Coronary artery (tissue), 2 donors: ENCODE measurements around the gene CPA2.
"Not testable (repeated sequence)": the region's sequence is repeated elsewhere in the genome, so short reads cannot be mapped to it uniquely, and the experiment has no call there.

ENCODE experiments used
- DNase-seq: peaks from one replicate; pipeline ENCODE4 v3.0.0-alpha.2; 2017; ENCODE audit warnings: low spot score
- H3K27ac ChIP-seq, 2 donors: fragments of 200-600 bp; sonication (generic); one replicate each; pipeline ENCODE4 v1.5.1; 2016 to 2019
- H3K4me3 ChIP-seq: fragments of 200-600 bp; sonication (generic); 2 replicates; pipeline ENCODE4 v1.5.1; 2016; ENCODE audit warnings: mild to moderate bottlenecking, moderate library complexity
- TF ChIP-seq, protein P1 (sequence below): fragments of 200-600 bp; sonication (generic); IDR thresholded peaks from one replicate; pipeline ENCODE4 v1.5.1; 2019; ENCODE audit warnings: antibody characterized with exemption

The CPA2 gene

DNA sequence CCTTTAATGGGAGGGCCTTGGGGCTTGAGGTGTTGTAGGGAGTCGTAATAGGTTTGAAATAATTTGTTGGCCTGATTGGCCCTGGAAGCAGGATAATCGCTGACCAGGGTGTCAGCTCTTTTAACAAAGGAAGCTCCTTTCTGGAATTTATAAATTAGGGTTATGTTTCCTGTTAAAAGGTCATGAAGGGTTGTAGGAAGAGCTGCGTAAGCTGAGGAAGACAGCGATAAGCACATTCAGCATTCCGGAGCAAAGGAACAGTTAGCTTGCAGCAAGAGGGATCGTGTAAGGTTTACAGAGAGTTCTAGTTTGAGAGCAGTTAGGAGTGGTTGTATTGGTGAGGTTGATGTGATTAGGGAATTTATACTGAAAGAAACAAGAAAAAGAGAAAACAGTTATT lies 47.6 kb downstream of the CPA2 start:
- DNase-seq: no peak
- H3K27ac ChIP-seq: no peak overlapping the region
- TF ChIP-seq, protein P1, sequence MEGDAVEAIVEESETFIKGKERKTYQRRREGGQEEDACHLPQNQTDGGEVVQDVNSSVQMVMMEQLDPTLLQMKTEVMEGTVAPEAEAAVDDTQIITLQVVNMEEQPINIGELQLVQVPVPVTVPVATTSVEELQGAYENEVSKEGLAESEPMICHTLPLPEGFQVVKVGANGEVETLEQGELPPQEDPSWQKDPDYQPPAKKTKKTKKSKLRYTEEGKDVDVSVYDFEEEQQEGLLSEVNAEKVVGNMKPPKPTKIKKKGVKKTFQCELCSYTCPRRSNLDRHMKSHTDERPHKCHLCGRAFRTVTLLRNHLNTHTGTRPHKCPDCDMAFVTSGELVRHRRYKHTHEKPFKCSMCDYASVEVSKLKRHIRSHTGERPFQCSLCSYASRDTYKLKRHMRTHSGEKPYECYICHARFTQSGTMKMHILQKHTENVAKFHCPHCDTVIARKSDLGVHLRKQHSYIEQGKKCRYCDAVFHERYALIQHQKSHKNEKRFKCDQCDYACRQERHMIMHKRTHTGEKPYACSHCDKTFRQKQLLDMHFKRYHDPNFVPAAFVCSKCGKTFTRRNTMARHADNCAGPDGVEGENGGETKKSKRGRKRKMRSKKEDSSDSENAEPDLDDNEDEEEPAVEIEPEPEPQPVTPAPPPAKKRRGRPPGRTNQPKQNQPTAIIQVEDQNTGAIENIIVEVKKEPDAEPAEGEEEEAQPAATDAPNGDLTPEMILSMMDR: no peak
- H3K4me3 ChIP-seq: no peak overlapping the region

GRCh38 chr7:130319541-130319940 lies 52.9 kb downstream of the CPA2 start:
- no peak overlapping the region for H3K27ac ChIP-seq
- TF ChIP-seq, protein P1: no peak
- H3K4me3 ChIP-seq: no peak overlapping the region
- DNase-seq: no peak

DNA sequence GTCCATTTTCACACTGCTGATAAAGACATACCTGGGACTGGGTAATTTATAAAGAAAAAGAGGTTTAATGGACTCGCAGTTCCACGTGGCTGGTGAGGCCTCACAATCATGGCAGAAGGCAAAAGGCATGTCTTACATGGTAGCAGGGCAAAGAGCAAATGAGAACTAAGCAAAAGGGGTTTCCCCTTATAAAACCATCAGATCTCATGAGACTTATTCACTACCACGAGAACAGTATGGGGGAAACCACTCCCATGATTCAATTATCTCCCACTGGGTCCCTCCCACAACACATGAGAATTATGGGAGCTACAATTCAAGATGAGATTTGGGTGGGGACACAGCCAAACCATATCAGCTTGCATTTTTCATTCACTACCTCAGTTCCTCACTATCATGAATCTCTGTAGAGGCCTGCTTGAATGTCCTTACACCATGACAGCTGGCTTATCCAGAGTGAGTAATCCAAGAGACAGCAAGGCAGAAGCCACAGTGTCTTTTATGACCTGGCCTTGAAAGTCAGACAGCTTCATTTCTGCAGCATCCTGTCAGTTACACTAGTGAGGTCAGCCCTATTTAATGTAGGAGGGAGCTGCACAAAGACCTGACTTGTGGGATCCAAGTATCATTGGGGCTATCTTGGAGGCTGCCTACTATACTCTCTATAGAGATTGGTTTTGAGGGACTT lies 55.0 kb downstream of the CPA2 start:
- H3K27ac ChIP-seq, H3K4me3 ChIP-seq, DNase-seq: not testable (repeated sequence)

DNA sequence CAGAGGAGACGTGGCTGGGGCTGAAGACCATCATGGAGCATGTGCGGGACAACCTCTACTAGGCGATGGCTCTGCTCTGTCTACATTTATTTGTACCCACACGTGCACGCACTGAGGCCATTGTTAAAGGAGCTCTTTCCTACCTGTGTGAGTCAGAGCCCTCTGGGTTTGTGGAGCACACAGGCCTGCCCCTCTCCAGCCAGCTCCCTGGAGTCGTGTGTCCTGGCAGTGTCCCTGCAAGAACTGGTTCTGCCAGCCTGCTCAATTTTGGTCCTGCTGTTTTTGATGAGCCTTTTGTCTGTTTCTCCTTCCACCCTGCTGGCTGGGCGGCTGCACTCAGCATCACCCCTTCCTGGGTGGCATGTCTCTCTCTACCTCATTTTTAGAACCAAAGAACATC lies 56.0 kb downstream of the CPA2 start:
- Histone ChIP-seq H3K27ac (no peak overlapping the region), H3K4me3 (no peak overlapping the region)
- TF ChIP-seq, protein P1: no peak
- DNase-seq: no peak

GRCh38 chr7:130324306-130324943 lies 57.8 kb downstream of the CPA2 start:
- TF ChIP-seq, protein P1: no peak
- Histone ChIP-seq H3K4me3 (no peak overlapping the region), H3K27ac (no peak overlapping the region)
- DNase-seq: no peak

- DNase-seq: no peak
- no peak overlapping the region for H3K27ac ChIP-seq
- H3K4me3 ChIP-seq: no peak overlapping the region
- TF ChIP-seq, protein P1: no peak
These were observed 63.0 kb downstream of the CPA2 start for GRCh38 chr7:130329681-130330080.

DNA sequence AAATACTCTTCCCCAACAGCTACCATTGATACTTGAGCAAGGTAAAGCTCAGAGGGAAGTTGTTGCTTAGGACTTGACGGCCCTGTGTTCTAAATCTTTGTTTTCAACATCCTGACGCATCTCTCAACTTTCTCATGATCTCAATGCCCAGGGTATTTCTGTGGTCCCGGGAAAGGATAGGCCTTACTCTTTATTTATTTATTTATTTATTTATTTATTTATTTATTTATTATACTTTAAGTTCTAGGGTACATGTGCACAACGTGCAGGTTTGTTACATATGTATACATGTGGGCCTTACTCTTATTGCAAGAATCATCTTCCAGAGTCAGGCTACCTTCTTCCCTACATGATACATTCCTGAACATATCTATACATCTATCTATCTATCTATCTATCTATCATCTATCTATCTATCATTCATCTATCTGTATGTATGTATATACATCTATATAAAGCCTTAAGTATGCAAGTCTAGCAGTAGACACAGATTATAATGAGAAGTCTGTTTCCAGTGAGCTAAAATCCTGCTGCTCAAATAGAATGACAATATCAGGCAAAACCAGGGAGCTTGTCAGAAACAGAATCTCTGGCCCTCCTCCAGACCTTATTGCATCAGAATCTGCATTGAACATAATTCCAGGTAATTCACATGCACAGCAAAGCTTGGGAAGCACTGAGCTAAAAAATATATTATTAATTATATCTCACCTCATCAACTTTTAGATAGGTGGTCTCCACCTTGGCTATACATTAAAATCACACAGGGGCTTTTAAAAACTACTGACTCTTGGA lies 65.8 kb downstream of the CPA2 start:
- TF ChIP-seq, protein P1: no peak
- Histone ChIP-seq H3K27ac (no peak overlapping the region), H3K4me3 (no peak overlapping the region)
- DNase-seq: no peak
